Measurements from ENCODE around the gene PLA2G4D.

GRCh38 chr15:42024303-42024702 lies 70.1 kb downstream of the PLA2G4D start:
- TF ChIP-seq CTCF (IDR thresholded peaks at IDR 0.05) (no peak), POLR2A (IDR thresholded peaks at IDR 0.05) (no peak)
